GM12891 (cell line): ENCODE measurements around the gene PEX5L.

Experiments used
- PAX5 ChIP-seq: IDR thresholded peaks from 2 replicates; pipeline ENCODE4 v1.6.1; 2011; ENCODE audit warnings: low read length, moderate library complexity, mild to moderate bottlenecking; ENCODE audit not compliant: insufficient read depth, severe bottlenecking
- POLR2A ChIP-seq: IDR thresholded peaks from 2 replicates; pipeline ENCODE4 v1.6.1; 2011; ENCODE audit warnings: low read depth, low read length, control low read depth

DNA sequence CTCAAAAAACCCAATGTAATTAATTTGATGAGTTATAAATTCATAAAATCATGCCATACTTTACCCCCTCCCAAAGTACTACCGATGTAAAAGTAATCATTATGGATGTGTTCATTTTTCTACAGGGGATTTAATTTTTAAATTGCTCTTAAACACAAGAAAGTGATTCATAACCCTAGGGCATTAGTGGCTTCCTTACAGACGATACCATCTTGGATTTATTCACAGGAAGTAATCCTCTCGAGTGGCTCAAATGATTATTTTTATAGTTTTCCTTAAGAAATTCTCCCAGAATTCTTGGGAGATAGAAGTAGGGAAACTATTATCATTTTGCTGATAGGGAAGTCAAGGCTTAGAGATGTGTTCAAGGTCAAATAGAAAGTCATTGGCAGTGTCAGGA is 80.9 kb downstream of the PEX5L start:
- TF ChIP-seq PAX5 (no peak), POLR2A (no peak)
